Astrocyte (in vitro differentiated cells and primary cell): ENCODE data around the gene GALNT17.

Source experiments
- EZH2 ChIP-seq: IDR thresholded peaks from 2 replicates; pipeline ENCODE4 v1.6.1; 2012; ENCODE audit warnings: mild to moderate bottlenecking, low read length, inconsistent platforms; ENCODE audit not compliant: insufficient read depth
- TF ChIP-seq, protein P1 (sequence below): IDR thresholded peaks from 2 replicates; pipeline ENCODE4 v1.5.1; 2011; ENCODE audit warnings: low read depth, mild to moderate bottlenecking, inconsistent platforms, low read length, moderate library complexity; ENCODE audit not compliant: insufficient read depth

DNA sequence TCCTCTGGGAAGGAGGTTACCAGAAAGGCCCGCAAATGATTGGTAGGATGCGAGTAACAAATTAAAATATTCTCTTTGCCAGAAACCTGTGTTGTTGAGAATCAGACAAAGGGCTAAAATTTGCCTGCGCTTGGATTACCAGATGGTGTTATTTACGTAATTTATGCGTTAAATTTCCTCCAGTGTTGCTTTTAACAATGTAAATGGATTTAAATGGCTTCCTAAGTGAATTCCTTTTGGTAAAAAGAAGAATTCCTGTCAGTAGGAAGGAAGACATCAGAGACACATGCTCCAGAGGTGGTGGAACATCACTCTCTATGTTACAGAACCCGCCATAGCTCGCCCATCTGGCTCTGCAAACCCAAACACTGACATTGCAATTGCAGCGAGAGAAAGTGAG, 520.6 kb downstream of the GALNT17 start:
- TF ChIP-seq, protein P1, sequence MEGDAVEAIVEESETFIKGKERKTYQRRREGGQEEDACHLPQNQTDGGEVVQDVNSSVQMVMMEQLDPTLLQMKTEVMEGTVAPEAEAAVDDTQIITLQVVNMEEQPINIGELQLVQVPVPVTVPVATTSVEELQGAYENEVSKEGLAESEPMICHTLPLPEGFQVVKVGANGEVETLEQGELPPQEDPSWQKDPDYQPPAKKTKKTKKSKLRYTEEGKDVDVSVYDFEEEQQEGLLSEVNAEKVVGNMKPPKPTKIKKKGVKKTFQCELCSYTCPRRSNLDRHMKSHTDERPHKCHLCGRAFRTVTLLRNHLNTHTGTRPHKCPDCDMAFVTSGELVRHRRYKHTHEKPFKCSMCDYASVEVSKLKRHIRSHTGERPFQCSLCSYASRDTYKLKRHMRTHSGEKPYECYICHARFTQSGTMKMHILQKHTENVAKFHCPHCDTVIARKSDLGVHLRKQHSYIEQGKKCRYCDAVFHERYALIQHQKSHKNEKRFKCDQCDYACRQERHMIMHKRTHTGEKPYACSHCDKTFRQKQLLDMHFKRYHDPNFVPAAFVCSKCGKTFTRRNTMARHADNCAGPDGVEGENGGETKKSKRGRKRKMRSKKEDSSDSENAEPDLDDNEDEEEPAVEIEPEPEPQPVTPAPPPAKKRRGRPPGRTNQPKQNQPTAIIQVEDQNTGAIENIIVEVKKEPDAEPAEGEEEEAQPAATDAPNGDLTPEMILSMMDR = no peak
- no peak for TF ChIP-seq EZH2
